Osteocyte (in vitro differentiated cells): ENCODE data around the gene SPG7. TPM values are rescaled to one million over a fixed set of nuclear protein-coding genes. Genes with fewer than 3 reads are reported as not detected.
A peak's percentile ranks its signal among the peaks of the same experiment; 100 is the strongest.

ENCODE experiments used
- DNase-seq: peaks from one replicate; pipeline ENCODE4 v3.0.0; 2021; ENCODE audit warnings: mixed read lengths; ENCODE audit not compliant: unreplicated experiment; ENCODE audit errors: extremely low spot score
- H3K27ac Mint-ChIP-seq: one replicate; pipeline ENCODE4 v1.8.0; 2021; ENCODE audit warnings: mild to moderate bottlenecking, mixed read lengths; ENCODE audit not compliant: unreplicated experiment
- H3K27me3 Mint-ChIP-seq: one replicate; pipeline ENCODE4 v1.8.0; 2021; ENCODE audit warnings: mixed read lengths; ENCODE audit not compliant: unreplicated experiment
- H3K36me3 Mint-ChIP-seq: one replicate; pipeline ENCODE4 v1.8.0; 2021; ENCODE audit warnings: mixed read lengths; ENCODE audit not compliant: unreplicated experiment
- H3K4me1 Mint-ChIP-seq: one replicate; pipeline ENCODE4 v1.8.0; 2021; ENCODE audit warnings: mixed read lengths; ENCODE audit not compliant: unreplicated experiment
- H3K4me3 Mint-ChIP-seq: one replicate; pipeline ENCODE4 v1.8.0; 2021; ENCODE audit warnings: mild to moderate bottlenecking, moderate library complexity, mixed read lengths; ENCODE audit not compliant: unreplicated experiment
- H3K9me3 Mint-ChIP-seq: one replicate; pipeline ENCODE4 v1.8.0; 2021; ENCODE audit warnings: mixed read lengths; ENCODE audit not compliant: unreplicated experiment
- CTCF ChIP-seq: fragments of 200-600 bp; sonication (generic); IDR thresholded peaks from 2 replicates; pipeline ENCODE4 v1.5.0; 2021; ENCODE audit warnings: antibody characterized with exemption, mild to moderate bottlenecking, moderate library complexity
- total RNA-seq: library from RNA; stranded (reverse); gene quantifications from 2 replicates; pipeline ENCODE4 v1.2.1, GENCODE V29; 2021

SPG7 gene
- total RNA-seq, 1 donor from 2014 or later = 125 TPM

DNA sequence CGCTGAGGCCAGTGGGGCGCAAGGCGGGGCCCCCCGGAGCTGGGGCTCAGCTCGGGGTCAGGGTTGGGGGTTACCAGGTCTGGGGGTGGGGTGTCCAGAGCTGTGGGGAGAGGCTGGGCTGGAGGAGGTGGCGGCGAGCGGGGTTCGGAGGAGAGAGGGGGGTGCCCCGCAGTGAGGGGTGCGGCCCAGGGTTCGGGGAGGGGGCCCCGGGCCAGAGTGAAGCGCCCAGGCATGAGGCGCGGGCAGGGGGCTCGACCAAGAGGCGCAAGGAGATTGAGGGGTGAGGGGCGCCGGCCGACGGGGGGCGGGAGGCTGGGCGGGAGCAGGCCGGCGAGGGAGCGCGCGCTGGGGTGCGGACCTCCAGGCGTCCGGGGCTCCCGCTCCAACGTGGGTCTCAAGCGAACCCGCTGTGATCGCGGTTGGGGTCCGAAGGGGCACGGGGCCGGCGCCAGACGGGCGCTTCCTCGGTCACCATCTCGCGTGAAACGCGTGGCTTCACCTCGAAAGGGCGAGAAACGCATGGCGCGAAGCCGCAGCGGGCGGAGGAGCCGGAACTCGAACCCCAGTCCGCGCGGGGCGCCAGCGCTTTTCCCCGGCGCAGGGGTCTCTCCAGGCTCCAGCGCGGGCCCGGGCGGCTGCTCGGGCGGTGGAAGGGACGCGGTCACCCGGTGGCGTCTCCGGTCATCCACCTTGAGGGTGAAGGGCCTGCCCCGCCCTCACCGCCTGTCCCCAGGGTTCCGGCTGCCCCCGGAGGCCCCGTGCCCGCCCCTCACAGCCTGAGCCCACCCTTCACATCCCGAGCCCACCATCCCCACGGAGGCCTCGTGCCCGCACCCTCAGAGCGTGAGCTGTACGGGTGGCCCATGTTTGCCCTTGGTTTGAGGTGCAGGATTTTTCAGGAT lies 68.2 kb downstream of the SPG7 start:
- Mint-ChIP-seq H3K4me3 (no peak overlapping the region), H3K36me3 (no peaks in the 10 kb centered on the region), H3K4me1 (peaks cover 16% of the 10 kb centered on the region), H3K27me3 (no peaks in the 10 kb centered on the region), H3K27ac (no peak overlapping the region), H3K9me3 (no peaks in the 10 kb centered on the region)
- no peak for DNase-seq
- TF ChIP-seq CTCF = no peak

GRCh38 chr16:89577055-89577759 lies 69.0 kb downstream of the SPG7 start:
- no peaks in the 10 kb centered on the region for H3K9me3 Mint-ChIP-seq
- no peak for DNase-seq
- H3K4me3 Mint-ChIP-seq = peak overlapping the region; percentile 58
- no peaks in the 10 kb centered on the region for H3K36me3 Mint-ChIP-seq
- TF ChIP-seq CTCF = no peak
- H3K27me3 Mint-ChIP-seq = no peaks in the 10 kb centered on the region
- H3K27ac Mint-ChIP-seq = no peak overlapping the region
- peaks cover 16% of the 10 kb centered on the region for H3K4me1 Mint-ChIP-seq

DNA sequence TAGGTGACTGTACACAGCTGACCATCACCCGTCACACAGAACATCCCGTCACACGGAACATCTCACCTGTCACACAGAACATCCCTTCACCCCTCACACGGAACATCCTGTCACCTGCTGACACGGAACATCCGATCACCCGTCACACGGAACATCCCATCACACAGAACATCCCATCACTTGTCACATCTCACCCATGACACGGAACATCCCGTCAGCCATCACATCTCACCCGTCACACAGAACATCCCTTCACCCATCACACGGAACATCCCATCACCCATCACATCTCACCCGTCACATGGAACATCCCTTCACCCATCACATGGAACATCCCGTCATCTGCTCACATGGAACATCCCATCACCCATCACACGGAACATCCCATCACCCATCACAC lies 71.1 kb downstream of the SPG7 start:
- Mint-ChIP-seq H3K36me3 (no peaks in the 10 kb centered on the region), H3K4me3 (no peak overlapping the region), H3K27ac (no peak overlapping the region), H3K4me1 (peaks cover 4% of the 10 kb centered on the region), H3K9me3 (no peaks in the 10 kb centered on the region), H3K27me3 (no peaks in the 10 kb centered on the region)
- TF ChIP-seq CTCF = no peak
- DNase-seq = no peak

DNA sequence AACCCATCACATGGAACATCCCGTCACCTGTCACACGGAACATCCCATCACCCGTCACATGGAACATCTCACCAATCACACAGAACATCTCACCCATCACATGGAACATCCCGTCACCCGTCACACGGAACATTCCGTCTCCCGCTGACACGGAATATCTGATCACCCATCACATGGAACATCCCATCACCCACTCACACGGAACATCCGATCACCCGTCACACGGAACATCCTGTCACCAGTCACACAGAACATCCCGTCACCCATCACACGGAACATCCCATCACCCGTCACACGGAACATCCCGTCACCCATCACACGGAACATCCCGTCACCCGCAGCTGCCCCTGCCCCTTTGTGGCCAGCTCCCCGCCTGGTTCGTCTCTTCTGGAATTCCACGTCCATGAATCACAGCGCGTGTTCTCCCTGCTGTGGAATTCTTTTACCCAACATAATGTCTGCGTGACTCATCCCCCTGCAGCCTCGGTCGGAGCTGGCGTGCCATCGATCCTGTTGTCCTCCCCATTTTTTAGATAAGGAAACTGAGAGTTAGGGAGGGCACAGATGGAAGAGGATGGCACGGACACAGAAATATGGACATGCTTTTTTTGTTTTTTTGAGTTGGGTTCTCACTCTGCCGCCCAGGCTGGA lies 73.0 kb downstream of the SPG7 start:
- no peaks in the 10 kb centered on the region for H3K36me3 Mint-ChIP-seq
- H3K4me1 Mint-ChIP-seq = peaks cover 2% of the 10 kb centered on the region
- no peaks in the 10 kb centered on the region for H3K9me3 Mint-ChIP-seq
- no peak overlapping the region for H3K4me3 Mint-ChIP-seq
- no peak for TF ChIP-seq CTCF
- H3K27me3 Mint-ChIP-seq = no peaks in the 10 kb centered on the region
- peak; percentile 94 for DNase-seq
- no peak overlapping the region for H3K27ac Mint-ChIP-seq
